Bone marrow (tissue), 2 donors: ENCODE data around the gene COL1A1.

Experiments used
- DNase-seq, 2 donors: peaks; one replicate each; lab custom pipeline; 2025; lab: John Stamatoyannopoulos, UW

COL1A1 gene

GRCh38 chr17:50201276-50201854 lies at the start of gene COL1A1:
COL1A1 (minus strand) TSS chr17:50201631; CDS start chr17:50201513, 118 bp downstream.
- no peak for DNase-seq

- no peak for DNase-seq
These were observed 46.8 kb upstream of the COL1A1 start for GRCh38 chr17:50248255-50248654.

DNA sequence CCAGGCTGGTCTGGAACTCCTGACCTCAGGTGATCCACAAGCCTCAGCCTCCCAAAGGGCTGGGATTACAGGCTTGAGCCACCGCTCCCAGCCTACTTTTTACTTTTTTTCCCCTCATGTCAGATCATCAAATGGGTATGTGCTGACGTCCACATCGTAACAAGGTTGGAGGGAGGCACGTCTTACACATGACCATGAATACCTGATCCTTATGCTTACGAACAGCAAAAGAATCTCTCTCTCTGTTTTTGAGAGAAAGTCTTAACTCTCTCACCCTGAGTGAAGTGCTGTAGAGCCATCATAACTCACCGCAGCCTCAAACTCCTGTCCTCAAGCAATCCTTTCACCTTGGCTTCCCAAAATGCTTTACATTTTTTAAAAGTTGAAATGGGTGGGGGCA lies 43.3 kb upstream of the COL1A1 start:
- no peak for DNase-seq

DNA sequence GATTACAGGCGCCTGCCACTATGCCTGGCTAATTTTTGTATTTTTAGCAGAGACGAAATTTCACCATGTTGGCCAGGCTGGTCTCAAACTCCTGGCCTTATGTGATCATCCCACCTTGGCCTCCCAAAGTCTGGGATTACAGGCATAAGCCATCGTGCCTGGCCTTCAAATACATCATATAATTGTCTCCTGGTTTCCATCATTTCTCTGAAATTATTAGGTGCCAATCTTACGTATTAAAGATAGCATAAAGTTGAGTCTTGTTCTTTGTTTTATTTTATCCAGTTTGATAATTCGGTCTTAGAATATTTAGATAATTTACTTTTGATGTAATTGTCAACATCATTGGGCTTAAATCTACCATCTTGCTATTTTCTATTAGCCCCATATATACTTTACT lies 40.0 kb upstream of the COL1A1 start:
- no peak for DNase-seq

DNA sequence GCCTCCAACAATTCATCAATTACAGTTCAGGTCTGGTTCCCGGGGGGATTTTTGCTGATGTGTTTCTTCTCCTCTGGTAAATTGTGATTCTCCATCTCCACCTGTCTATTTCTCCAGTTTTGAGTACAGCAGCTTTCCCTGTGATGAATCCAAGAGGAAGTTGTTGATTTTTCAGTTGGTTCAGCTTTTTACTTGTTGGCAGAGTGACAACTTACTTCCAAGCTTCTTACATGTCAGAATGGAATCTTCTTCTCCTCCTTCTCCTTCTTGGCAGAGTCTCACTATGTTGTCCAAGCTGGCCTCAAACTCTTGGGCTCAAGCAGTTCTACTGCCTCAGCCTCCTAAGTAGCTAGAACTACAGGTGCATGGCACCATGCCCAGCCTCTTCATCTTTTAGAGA lies 39.4 kb upstream of the COL1A1 start:
- DNase-seq, result no peak

GRCh38 chr17:50239937-50240336 lies 38.5 kb upstream of the COL1A1 start:
- no peak for DNase-seq

DNA sequence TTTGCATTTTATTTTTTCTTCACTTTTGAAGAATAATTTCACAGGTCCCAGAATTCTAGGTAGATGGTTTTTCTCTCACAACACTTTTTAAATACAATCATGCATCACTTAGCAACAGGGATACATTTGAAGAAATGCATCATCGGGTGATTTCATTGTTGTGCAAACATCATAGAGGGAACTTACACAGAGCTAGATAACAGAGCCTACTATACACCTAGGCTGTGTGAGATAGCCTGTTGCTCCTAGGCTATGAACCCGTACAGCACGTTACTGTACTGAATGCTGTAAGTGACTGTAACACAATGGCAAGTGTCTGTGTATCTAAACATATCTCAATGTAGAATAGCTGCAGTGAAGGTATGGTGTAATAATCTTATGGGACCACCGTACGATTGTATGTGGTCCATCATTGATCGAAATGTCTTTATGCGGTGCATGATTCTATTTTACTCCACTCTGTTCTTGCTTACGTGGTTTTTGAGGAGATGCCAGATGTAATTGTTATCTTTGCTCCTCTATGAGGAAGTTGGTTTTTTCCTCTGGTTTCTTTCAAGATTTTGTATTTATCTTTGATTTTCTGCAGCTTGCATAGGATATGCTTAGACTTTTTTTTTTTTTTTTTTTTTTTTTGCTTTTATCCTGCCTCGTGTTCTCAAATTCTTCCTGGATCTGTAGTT lies 37.3 kb upstream of the COL1A1 start:
- no peak for DNase-seq

GRCh38 chr17:50237901-50238300 lies 36.5 kb upstream of the COL1A1 start:
- DNase-seq, result no peak

DNA sequence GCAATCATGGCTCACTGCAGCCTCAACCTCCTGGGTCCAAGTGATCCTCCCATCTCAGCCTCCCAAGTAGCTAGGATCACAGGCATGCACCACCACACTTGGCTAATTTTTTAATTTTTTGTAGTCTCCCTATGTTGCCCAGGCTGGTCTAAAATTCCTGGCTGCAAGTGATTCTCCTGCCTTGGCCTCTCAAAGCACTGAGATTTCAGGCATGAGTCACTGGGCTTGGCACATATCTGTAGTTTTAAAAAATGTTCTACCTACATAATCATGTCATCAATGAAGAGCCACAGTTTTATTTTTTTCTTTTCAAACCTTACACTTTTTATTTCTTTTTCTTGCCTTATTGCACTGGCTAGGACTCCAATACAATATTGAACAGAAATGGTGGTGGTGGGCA lies 33.1 kb upstream of the COL1A1 start:
- no peak for DNase-seq

- DNase-seq, result no peak
These were observed 24.3 kb upstream of the COL1A1 start for GRCh38 chr17:50225701-50226240.

GRCh38 chr17:50222922-50223321 lies 21.5 kb upstream of the COL1A1 start:
- no peak for DNase-seq

DNA sequence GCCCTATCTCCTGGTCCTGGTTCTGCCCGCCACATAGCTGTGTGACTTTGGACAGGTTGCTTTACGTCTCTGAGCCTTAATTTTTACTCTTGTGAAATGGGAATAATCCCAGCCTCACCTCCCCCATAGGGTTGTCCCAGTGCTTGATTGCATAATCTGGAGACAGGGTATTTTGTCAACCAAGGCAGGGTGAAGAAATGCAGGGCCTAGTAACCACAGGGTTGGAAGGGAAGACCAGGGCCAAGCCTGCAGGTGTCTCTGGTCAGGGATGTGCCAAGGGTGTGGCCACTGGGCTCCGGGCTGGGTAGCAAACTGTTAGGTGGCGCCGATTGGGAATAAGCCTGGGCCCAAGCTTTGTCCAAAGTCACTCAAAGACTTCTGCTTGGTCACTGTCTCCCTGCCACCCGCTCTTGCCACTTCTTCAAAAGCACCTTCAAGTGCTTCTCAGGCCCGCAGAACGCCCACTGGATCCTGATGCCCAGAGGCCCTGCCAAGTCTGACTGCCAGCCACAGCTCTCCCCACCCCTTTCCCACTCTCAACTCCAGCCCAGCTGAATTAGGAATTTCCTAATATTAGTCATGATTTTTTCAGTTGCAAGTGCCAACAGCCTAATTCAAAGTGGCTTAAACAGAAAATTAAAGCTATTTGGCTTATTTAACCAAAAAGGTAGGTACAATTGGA lies 20.6 kb upstream of the COL1A1 start:
- DNase-seq, result no peak

DNA sequence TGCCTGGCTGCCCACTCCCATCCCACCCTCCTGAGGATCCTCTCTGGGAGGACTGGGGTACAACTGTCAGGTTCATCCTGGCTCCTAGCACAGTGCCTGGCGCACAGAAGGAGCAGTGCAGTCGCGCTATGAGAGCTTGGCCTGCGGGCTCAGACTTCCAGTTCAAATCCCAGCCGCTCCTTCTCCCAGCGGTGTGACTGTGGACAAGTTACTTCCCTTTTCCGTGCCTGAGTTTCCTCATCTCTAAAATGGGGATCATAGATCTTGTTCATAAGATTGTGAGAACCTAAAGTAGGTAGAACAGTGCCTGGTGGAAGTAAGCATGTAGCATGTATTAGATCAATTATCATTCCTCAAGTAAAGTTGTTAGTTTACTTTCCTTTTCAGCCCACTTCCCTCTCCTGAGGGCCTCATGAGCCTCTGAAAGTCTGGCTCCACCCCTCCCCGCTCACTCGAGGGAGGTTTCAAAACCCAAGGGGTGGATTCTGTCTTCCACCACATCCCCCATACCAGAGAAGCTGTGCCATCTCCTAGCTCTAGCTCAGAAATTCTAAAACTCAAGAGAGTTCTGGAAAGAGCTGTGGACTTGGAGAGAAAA lies 19.9 kb upstream of the COL1A1 start:
- no peak for DNase-seq

- no peak for DNase-seq
These were observed 19.4 kb upstream of the COL1A1 start for GRCh38 chr17:50220811-50221210.

- DNase-seq, result no peak
These were observed 18.6 kb upstream of the COL1A1 start for GRCh38 chr17:50219939-50220465.

DNA sequence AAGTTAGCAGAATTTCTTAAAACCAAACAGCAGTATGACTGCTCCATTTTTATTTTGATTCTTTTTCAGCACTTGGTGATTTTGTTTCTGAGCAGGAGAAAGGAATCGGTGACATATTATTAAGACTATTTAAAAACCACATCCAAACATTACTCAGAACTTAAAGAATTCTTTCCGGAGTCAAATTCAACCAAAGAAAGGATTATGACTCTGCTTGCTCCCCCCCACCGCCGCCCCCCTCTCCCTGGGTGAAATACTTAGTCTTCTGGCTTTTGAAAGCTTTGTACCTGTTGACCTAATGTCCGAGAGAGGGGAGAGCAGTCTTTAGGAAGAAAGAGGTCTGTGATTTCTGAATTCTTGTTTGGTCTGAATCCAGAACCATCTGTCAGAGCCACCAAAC lies 17.9 kb upstream of the COL1A1 start:
- no peak for DNase-seq

DNA sequence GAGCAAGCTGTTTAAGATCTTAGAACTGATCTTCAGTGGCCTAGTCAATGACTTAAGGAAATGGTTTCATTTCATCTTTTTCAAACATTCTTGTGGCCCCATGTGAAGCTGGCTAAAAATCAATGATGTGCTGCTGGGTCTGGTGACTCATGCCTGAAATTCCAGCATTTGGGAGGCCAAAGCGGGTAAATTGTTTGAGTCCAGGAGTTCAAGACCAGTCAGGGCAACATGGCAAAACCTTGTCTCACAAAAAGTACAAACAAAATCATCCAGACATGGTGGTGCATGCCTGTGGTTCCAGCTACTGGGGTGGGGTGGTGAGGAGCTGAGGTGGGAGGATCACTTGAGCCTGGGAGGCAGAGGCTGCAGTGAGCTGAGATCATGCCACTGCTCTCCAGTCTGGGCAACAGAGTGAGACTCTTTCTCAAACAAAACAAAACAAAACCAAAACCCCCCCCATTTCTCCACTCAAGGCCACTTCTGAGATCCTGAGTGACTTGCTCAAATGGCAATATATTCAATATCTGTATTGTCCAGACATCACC lies 17.4 kb upstream of the COL1A1 start:
- no peak for DNase-seq

- DNase-seq, result no peak
These were observed 16.8 kb upstream of the COL1A1 start for GRCh38 chr17:50218071-50218759.

DNA sequence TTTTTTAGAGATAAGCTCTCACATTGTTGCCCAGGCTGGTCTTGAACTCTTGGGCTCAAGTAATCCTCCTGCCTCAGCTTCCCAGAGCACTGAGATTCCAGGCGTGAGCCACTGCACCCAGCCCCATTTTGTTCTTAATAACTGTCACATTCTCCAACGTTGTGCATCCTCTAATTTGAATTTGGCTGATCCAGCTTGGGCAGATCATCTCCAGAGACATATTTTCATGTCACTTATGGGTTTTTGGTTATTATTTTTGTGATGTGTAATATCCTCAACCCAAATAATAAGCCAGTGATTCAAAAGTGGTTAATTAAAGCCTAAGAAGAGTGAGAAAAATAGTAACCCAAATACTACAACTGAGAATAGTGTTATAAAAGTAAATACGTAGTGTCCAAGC lies 16.2 kb upstream of the COL1A1 start:
- no peak for DNase-seq

DNA sequence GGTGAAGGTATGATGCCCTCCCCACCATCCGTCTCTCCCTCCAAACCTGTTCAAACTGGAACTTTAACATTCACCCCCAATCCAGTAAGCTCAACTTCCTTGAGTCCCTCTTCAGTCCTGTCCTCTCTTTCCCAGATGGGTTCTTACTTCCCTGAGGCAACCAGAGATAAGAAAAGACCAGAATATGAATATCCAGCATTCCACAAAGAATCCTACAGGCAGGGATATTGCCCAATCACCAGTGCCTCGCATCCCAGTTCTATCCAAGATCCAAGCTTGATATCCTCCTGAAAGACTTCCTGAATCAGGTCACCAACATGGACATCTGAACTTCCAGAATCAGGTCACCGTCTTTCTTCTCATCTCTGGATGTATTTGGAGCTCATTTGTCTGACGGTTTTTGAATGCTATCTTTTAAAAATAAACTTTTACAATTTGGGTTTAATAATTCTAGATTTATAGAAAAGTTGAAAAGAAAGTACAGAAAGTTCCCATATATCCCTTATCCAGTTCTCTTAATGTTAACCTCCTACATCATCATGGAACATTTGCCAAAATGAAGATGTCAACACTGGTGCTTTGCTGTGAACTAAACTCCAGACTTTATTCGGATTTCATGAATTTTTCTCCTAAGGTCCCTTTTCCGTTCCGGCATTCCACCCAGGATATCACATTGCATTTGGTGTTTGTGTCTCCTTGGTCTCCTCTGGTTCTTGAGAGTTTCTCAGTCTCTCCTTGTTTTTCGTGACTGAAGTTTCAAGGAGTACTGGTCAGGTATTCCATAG lies 13.7 kb upstream of the COL1A1 start:
- no peak for DNase-seq
